ENCODE measurements around the gene SLC30A2. TPM values are rescaled to one million over a fixed set of nuclear protein-coding genes. Genes with fewer than 3 reads are reported as not detected.

The SLC30A2 gene
- total and polyA plus RNA-seq, 2 of the 13 experiments (the other 11 are each of a cell fraction or from before 2014, with no cell fraction given), result not detected

DNA sequence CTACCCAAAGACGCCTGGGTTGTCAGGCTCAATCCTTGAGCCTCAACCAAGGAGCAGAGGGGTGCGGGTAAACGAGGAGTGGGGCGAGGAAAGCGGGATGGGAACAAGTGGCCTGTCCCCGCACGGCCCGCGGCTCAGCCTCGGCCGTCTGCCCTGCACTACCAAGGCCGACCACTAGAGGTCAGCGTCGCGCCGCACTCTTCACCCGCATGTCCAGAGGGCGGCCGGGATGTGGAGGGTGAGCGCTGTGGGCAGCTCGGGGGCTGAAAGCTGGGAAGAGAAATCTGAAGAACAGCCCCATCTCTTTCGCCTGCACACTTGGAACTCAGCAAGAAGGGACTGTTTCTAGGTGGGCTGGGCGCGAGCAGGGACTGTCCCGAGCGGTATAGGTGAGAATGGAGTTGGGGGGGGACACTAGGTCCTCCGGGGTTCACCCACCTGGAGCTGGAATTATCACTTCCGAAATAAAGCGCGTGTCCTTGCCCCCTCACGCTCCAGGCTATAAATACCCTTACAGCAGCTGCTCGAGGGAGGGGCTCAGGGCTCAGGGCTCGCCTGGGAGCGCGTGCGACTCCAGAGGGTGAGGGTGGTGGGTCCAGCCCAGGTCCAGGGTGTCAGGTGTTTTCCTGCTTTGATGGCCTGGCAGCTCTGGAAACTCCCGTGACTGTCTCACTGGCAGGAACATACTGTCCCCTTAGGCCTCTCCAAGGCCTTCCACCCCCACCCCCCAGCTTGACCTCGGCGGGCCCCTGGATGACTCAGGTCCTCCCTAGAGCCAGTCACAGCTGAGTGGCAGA is 9.8 kb downstream of the SLC30A2 start (continued):
- TF ChIP-seq ZNF382 (CRISPR knock-in tag; IDR thresholded peaks at IDR 0.05; ENCODE audit: borderline replicate concordance), result no peak
- 0 out of 2 replicates have a peak, but pooled peaks have one; percentile 31 for TF ChIP-seq ZNF263 (CRISPR knock-in tag; IDR thresholded peaks at IDR 0.05)
- no peak for TF ChIP-seq ZNF292 (CRISPR knock-in tag; IDR thresholded peaks at IDR 0.05; ENCODE audit: borderline replicate concordance, low read depth)
- TF ChIP-seq STAT5B (CRISPR knock-in tag; IDR thresholded peaks at IDR 0.05), result no peak
- no peak for TF ChIP-seq ZNF24 (IDR thresholded peaks at IDR 0.05)
- no peak for TF ChIP-seq PTBP1 (IDR thresholded peaks at IDR 0.05; ENCODE audit: low read depth, low read length, poor library complexity, severe bottlenecking)
- TF ChIP-seq ZMYM4 (CRISPR knock-in tag; IDR thresholded peaks at IDR 0.05), result 0 out of 2 replicates have a peak, but pooled peaks have one; percentile 0
- TF ChIP-seq ZNF766 (CRISPR knock-in tag; IDR thresholded peaks at IDR 0.05; ENCODE audit: borderline replicate concordance), result no peak
- TF ChIP-seq SMARCC2 (IDR thresholded peaks at IDR 0.05), result no peak
- TF ChIP-seq SCMH1 (CRISPR knock-in tag; IDR thresholded peaks at IDR 0.05; ENCODE audit: borderline replicate concordance), result no peak
- no peak for TF ChIP-seq ZNF10 (CRISPR knock-in tag; IDR thresholded peaks at IDR 0.05; ENCODE audit: borderline replicate concordance, low read depth)
- no peak for TF ChIP-seq KLF6 (CRISPR knock-in tag; IDR thresholded peaks at IDR 0.05)
- TF ChIP-seq, protein P1, sequence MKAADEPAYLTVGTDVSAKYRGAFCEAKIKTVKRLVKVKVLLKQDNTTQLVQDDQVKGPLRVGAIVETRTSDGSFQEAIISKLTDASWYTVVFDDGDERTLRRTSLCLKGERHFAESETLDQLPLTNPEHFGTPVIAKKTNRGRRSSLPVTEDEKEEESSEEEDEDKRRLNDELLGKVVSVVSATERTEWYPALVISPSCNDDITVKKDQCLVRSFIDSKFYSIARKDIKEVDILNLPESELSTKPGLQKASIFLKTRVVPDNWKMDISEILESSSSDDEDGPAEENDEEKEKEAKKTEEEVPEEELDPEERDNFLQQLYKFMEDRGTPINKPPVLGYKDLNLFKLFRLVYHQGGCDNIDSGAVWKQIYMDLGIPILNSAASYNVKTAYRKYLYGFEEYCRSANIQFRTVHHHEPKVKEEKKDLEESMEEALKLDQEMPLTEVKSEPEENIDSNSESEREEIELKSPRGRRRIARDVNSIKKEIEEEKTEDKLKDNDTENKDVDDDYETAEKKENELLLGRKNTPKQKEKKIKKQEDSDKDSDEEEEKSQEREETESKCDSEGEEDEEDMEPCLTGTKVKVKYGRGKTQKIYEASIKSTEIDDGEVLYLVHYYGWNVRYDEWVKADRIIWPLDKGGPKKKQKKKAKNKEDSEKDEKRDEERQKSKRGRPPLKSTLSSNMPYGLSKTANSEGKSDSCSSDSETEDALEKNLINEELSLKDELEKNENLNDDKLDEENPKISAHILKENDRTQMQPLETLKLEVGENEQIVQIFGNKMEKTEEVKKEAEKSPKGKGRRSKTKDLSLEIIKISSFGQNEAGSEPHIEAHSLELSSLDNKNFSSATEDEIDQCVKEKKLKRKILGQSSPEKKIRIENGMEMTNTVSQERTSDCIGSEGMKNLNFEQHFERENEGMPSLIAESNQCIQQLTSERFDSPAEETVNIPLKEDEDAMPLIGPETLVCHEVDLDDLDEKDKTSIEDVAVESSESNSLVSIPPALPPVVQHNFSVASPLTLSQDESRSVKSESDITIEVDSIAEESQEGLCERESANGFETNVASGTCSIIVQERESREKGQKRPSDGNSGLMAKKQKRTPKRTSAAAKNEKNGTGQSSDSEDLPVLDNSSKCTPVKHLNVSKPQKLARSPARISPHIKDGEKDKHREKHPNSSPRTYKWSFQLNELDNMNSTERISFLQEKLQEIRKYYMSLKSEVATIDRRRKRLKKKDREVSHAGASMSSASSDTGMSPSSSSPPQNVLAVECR (CRISPR knock-in tag; IDR thresholded peaks at IDR 0.05; ENCODE audit: borderline replicate concordance), result no peak; the same call in none of the 2 replicates
- no peak for TF ChIP-seq SP1 (IDR thresholded peaks at IDR 0.05)
- no peak for TF ChIP-seq SP1 (CRISPR knock-in tag; IDR thresholded peaks at IDR 0.05)
- no peak for TF ChIP-seq ZNF616 (CRISPR knock-in tag; IDR thresholded peaks at IDR 0.05; ENCODE audit: low read depth)
- TF ChIP-seq, protein P2, sequence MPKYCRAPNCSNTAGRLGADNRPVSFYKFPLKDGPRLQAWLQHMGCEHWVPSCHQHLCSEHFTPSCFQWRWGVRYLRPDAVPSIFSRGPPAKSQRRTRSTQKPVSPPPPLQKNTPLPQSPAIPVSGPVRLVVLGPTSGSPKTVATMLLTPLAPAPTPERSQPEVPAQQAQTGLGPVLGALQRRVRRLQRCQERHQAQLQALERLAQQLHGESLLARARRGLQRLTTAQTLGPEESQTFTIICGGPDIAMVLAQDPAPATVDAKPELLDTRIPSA (CRISPR knock-in tag; IDR thresholded peaks at IDR 0.05; ENCODE audit: borderline replicate concordance), result no peak
- TF ChIP-seq ZNF350 (CRISPR knock-in tag; IDR thresholded peaks at IDR 0.05; ENCODE audit: borderline replicate concordance, low read depth), result no peak
- TF ChIP-seq NFIB (CRISPR knock-in tag; IDR thresholded peaks at IDR 0.05; ENCODE audit: borderline replicate concordance), result no peak
- TF ChIP-seq ZNF850 (CRISPR knock-in tag; conservative IDR thresholded peaks at IDR 0.05), result 0 out of 2 replicates have a peak, but pooled peaks have one; percentile 29
- no peak for TF ChIP-seq BCL6 (CRISPR knock-in tag; IDR thresholded peaks at IDR 0.05)
- TF ChIP-seq, protein P3, sequence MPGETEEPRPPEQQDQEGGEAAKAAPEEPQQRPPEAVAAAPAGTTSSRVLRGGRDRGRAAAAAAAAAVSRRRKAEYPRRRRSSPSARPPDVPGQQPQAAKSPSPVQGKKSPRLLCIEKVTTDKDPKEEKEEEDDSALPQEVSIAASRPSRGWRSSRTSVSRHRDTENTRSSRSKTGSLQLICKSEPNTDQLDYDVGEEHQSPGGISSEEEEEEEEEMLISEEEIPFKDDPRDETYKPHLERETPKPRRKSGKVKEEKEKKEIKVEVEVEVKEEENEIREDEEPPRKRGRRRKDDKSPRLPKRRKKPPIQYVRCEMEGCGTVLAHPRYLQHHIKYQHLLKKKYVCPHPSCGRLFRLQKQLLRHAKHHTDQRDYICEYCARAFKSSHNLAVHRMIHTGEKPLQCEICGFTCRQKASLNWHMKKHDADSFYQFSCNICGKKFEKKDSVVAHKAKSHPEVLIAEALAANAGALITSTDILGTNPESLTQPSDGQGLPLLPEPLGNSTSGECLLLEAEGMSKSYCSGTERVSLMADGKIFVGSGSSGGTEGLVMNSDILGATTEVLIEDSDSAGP (CRISPR knock-in tag; IDR thresholded peaks at IDR 0.05; ENCODE audit: borderline replicate concordance), result no peak; the same call in 1 of the 2 replicates
- TF ChIP-seq ZFAT (CRISPR knock-in tag; conservative IDR thresholded peaks at IDR 0.05), result no peak
- TF ChIP-seq CEBPG (CRISPR knock-in tag; IDR thresholded peaks at IDR 0.05), result no peak
- TF ChIP-seq HNRNPUL1 (IDR thresholded peaks at IDR 0.05; ENCODE audit: low read depth, low read length), result no peak
